Liver (tissue), 3 donors: ENCODE data around the gene SPATA31C2.

Experiments
- ATF3 ChIP-seq: IDR thresholded peaks from 2 replicates; pipeline ENCODE4 v1.6.1; 2016; ENCODE audit warnings: antibody characterized with exemption
- CTCF ChIP-seq: fragments of 150-350 bp; IDR thresholded peaks from 2 replicates; pipeline ENCODE4 v1.5.1; 2017; ENCODE audit warnings: improper control_type of control experiment, low read depth, low read length; ENCODE audit not compliant: missing input control
- EGR1 ChIP-seq, 2 donors: IDR thresholded peaks; 2 replicates each; pipeline ENCODE4 v1.6.1; 2016 to 2018; ENCODE audit warnings: antibody characterized with exemption in 2 of 2, low read depth in 2 of 2
- HNF4G ChIP-seq: IDR thresholded peaks from 2 replicates; pipeline ENCODE4 v1.6.1; 2016; ENCODE audit warnings: antibody characterized with exemption
- RAD21 ChIP-seq, 2 donors: IDR thresholded peaks; 2 replicates each; pipeline ENCODE4 v1.6.1; 2016; ENCODE audit warnings: antibody characterized with exemption in 2 of 2, mild to moderate bottlenecking in 2 of 2
- REST ChIP-seq: IDR thresholded peaks from 2 replicates; pipeline ENCODE4 v1.6.1; 2016; ENCODE audit warnings: antibody characterized with exemption, mild to moderate bottlenecking
- RXRA ChIP-seq, 2 donors: IDR thresholded peaks; 2 replicates each; pipeline ENCODE4 v1.6.1; 2017 to 2018; ENCODE audit warnings: antibody characterized with exemption in 2 of 2, mild to moderate bottlenecking in 1 of 2
- TAF1 ChIP-seq: conservative IDR thresholded peaks from 2 replicates; pipeline ENCODE4 v1.6.1; 2016; ENCODE audit warnings: antibody characterized with exemption, mild to moderate bottlenecking
- YY1 ChIP-seq: IDR thresholded peaks from 2 replicates; pipeline ENCODE4 v1.6.1; 2016; ENCODE audit warnings: antibody characterized with exemption, mild to moderate bottlenecking
- donor health status: healthy.
- donor health status: healthy.

GRCh38 chr9:88161144-88161543, 22.9 kb upstream of the SPATA31C2 start:
- no peak for TF ChIP-seq CTCF
- TF ChIP-seq RAD21 (IDR thresholded peaks at IDR 0.05) = no peak
- no peak for TF ChIP-seq EGR1 (IDR thresholded peaks at IDR 0.05; ENCODE audit: low read depth in 2 of 2)
- no peak for TF ChIP-seq RXRA (IDR thresholded peaks at IDR 0.05)
- no peak for TF ChIP-seq YY1
- no peak for TF ChIP-seq HNF4G
- no peak for TF ChIP-seq REST
- TF ChIP-seq TAF1 = no peak
- no peak for TF ChIP-seq ATF3
